ENCODE measurements around the gene VDR.
"Not testable (repeated sequence)": the region's sequence is repeated elsewhere in the genome, so short reads cannot be mapped to it uniquely, and the experiment has no call there.

Gene VDR

GRCh38 chr12:47844264-47845019, 60.4 kb downstream of the VDR start:
- DNase-seq: no peak

DNA sequence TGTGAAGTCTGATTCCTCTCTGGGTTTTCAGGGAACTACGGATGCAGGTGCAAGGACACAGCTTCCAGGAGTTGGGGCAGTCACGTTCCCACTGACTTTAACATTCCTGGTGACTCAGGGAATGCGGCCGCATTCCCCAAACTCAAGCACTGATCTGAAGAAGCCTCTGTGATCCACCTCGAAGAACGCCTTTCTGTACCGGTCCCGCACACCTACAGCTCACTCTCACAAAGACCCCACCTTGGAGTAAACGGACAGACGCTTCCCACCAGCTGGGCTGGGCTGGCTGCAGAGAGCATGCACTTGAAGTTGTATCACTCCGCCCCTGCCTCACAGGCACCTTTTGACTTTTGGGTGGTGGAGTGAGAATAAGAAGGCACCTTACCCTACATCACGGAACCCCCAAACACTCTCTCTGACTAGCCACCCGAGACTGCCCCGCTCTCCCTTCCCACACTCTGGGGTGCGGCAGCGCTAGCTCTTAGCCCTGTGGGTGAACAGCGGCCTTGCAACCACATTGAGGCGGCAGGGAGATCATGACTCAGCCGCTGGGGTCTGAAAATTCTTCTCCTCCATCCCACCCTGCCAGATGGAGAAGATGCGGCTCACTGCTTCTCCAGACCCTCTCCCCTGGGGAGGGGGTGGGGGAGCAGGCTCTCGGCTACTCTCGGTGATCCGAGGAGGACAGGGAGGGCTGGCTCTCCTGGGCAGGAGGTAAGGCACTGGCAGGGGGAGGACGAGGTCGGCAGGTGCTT, 61.4 kb downstream of the VDR start:
- DNase-seq: no peak

GRCh38 chr12:47842543-47842942, 62.3 kb downstream of the VDR start:
- DNase-seq: not testable (repeated sequence)

GRCh38 chr12:47841910-47842309, 62.9 kb downstream of the VDR start:
- DNase-seq: no peak

DNA sequence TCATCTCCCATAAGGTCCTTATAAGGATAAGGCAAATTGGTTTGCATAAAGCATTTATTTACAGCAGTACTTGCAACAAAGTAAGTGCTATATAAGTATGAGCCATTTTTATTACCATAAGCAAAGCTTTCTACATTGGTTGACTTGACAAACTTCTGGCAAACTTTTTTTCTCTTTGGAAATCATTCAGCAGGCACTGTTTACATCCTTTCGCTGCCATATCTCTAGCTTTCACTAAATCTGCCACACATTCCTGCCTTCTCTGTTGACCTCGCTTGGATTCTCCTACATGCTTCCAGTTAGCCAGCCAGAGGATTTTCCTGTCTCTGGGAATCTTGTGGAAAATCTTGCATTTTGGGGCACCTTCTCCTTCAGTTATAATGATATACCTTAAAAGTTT, 63.3 kb downstream of the VDR start:
- no peak for DNase-seq

GRCh38 chr12:47840571-47840970, 64.2 kb downstream of the VDR start:
- DNase-seq: no peak

DNA sequence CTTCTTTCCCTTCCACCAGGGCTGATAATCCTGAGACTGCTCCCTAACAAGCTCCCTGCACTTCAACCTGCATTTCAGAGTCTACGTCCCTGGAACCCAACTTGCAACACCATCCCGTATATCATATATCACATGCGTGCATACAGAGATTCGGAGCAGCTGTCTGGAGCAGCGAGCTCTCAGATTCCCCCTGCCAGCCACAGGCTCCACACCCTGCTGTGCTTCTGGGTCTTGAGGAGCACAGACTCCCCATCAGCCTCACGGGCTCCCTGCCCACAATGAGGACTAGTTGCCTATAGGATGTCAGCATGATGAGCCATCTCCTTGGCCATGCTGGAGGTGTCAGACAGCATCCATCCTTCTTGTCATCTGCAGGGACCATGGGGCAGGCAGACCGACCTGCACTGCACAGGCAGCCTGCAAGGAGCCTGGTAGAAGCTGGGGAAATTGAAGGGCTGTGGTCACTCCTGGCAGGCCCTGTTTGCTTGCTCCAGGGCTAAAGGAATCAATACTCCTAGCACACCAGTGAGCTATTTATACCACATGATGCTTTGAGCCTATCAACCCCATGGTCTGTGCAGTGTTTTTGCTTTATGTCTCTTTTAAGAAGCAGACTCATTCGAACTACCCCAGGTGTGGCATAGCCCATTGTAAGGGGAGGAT, 65.4 kb downstream of the VDR start:
- no peak for DNase-seq

GRCh38 chr12:47838286-47838931, 66.4 kb downstream of the VDR start:
- peak; percentile 9 to 25 for DNase-seq

- DNase-seq: peak; percentile 43 to 50
Measured at GRCh38 chr12:47837190-47838171, 67.3 kb downstream of the VDR start.

DNA sequence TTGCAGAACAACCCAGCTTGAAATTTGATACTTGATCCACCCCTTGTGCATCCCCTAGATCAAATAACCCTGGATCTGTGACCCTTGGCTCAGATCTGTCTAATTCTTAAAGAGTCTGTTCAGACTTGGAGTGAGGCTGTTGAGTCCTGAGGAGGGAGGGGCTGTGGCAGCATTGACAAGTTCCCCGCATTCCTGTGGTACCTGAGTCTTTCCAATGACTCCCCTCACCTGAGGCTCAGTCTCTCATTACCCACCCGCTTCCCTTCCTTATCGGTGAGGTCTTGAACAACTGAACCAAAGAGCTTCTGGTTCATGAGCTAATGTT, 69.0 kb downstream of the VDR start:
- DNase-seq: no peak

- no peak for DNase-seq
Measured at GRCh38 chr12:47835006-47835830, 69.6 kb downstream of the VDR start.

GRCh38 chr12:47834199-47834903, 70.4 kb downstream of the VDR start:
- DNase-seq: no peak

DNA sequence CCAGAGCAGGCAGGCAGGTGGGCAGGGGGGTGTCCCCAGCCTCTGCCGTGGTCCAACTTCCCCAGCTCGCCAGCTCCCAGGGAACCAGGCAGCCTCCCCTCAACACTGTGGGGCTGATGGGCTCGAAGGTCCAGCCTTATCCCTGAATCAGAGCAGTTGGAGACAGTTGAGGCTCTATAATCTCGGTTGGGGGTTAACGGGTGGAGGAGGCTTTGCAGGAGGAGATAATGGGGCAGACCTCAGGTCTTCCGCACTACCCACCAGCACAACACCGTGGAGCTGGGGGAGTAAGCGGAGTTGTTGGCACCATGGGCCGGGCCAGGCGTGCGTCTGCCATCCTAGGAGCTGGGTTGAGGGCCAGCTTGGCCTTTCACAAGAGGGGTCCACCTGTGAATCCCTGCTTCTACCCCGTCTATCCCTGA, 71.2 kb downstream of the VDR start:
- DNase-seq: no peak

- DNase-seq: no peak
Measured at GRCh38 chr12:47832263-47832933, 72.4 kb downstream of the VDR start.

DNA sequence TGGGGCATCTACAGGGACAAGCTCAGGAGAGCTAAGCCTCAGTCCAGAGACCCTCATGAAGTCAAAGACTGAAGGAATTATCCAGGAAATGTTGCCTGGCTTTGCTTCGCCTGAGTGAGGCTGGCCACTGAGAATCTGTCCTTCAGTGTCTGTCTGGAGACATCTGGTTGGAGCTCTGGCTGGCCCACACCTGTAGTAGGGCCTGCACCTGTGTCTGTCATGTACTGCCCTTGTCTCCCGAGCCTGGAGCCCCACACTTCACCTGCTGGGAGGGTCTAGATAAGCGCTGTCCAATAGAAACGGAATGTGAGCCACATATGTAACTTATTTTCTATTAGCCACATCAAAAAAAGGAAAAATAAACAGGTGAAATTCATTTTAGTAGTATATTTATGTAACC, 75.2 kb downstream of the VDR start:
- DNase-seq: no peak

DNA sequence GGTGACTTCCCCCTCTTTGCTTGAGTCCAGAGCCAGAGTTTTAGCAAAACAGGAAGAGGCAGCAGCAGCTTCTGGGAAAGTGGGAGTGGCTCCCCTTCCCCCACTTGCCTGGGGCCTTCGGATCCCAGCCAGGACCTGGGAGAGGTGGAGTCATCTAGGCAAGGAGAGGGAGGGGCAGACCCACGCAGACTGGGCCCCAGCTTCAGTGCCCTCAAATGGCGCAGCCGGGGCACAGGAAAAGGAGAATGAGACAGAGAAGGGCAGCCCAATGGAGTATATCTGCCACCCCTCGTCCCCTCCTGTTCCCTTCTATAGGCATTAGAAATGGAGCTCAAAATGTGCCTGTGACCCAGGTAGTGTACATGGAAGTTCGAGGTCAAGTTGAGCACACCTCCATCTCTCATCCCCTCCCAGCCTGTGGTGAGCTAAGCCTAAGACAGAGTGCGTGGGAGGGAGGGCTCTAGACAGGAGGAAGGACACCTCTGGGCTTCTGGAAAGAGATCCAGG, 75.8 kb downstream of the VDR start:
- no peak for DNase-seq

- DNase-seq: no peak
Measured at GRCh38 chr12:47828008-47828975, 76.5 kb downstream of the VDR start.

DNA sequence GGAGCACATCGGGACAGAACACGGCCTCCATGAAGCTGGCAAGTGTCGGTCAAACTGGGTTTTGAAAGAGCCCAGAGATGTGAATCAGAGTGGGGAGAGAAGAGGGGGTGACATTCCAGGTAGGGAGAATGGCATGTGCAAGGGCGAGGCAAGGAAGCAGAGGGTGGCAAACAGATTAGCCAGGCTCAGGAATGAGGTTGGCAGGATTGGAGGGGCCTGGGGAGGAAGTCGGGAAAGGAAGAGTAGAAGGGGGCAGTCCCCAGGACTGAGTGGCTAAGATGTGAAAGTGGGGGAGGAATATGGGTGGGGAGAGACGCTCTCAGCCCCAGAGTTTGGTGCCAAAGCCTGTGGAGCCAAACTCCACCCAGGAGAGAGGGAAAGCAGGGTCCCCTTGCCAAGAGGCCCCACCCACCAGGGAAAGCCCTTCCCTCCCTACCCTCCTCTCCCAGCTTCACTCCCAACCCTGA, 79.6 kb downstream of the VDR start:
- no peak for DNase-seq

Data from AML-193 (cell line).